Body of pancreas (tissue), 4 donors: Measurements from ENCODE around the gene C6orf47. TPM values are rescaled to one million over a fixed set of nuclear protein-coding genes. Genes with fewer than 3 reads are reported as not detected.

Source experiments
- ATAC-seq: fragments of 150-250 bp; one replicate; pipeline ENCODE4 v1.9.1; 2016
- DNase-seq, 4 donors: peaks; one replicate each; pipeline ENCODE4 v3.0.0-alpha.2; 2019
- H3K27ac ChIP-seq, 4 donors: fragments of 200-600 bp; sonication (generic); 1 replicate in 3 of 4; 2 replicates in 1 of 4; pipeline versions ENCODE4 v1.5.1 to v1.6.1; 2016 to 2019; ENCODE audit warnings: mild to moderate bottlenecking in 1 of 4, mixed read lengths in 1 of 4, moderate library complexity in 1 of 4
- H3K27me3 ChIP-seq, 2 donors: fragments of 200-600 bp; sonication (generic); one replicate each; pipeline ENCODE4 v1.6.0; 2016; ENCODE audit warnings: mild to moderate bottlenecking in 1 of 2
- H3K36me3 ChIP-seq, 2 donors: fragments of 200-600 bp; sonication (generic); replicated peaks in 1 of 2; 2 replicates each; pipeline ENCODE4 v1.5.1; 2016; ENCODE audit warnings: low read depth in 2 of 2; ENCODE audit not compliant: insufficient read depth in 1 of 2
- H3K4me1 ChIP-seq: fragments of 200-600 bp; sonication (generic); one replicate; pipeline ENCODE4 v1.6.0; 2016
- H3K4me3 ChIP-seq, 2 donors: fragments of 200-600 bp; sonication (generic); 1 replicate in 1 of 2; 2 replicates in 1 of 2; pipeline ENCODE4 v1.5.1; 2016 to 2019
- H3K9me3 ChIP-seq, 3 donors: fragments of 200-600 bp; sonication (generic); 1 replicate in 2 of 3; 2 replicates in 1 of 3; pipeline ENCODE4 v1.5.1; 2016
- CTCF ChIP-seq, 7 experiments: fragments of 450-650 bp in 4 of 7; fragments of 200-600 bp in 3 of 7; sonication (generic) in 3 of 7; IDR thresholded peaks; one replicate each; pipeline ENCODE4 v1.5.1; 2016 to 2019; ENCODE audit warnings: antibody characterized with exemption in 7 of 7
- POLR2A ChIP-seq, 3 donors: fragments of 450-650 bp; IDR thresholded peaks; one replicate each; pipeline ENCODE4 v1.6.1; 2016; ENCODE audit warnings: antibody characterized with exemption in 3 of 3, mild to moderate bottlenecking in 2 of 3
- WGBS, 2 donors: methylation state at CpG; one replicate each; pipeline ENCODE4 v1.1.5; 2017; 5-methylcytosine and 5-hydroxymethylcytosine counted together
- intact Hi-C: fragments of 100-400 bp; cut with DNase I; formaldehyde crosslinking; loops from one replicate; pipeline ENCODE4 v1.15.1; 2023
- total RNA-seq, 2 donors: library from RNA; depleted of rRNA; stranded (reverse); fragments of >200 nt; gene quantifications; one replicate each; pipeline ENCODE4 v1.1.0, GENCODE V29; 2016

Gene C6orf47
- total RNA-seq, 2 donors from 2014 or later: 15.8 to 22.1 TPM

- ATAC-seq: no peak
- Histone ChIP-seq H3K4me3 (no peak overlapping the region), H3K27ac (peak overlapping the region in 3 of 4 donors; percentile 97 to 99 (median 98)), H3K4me1 (peaks cover 23% of the 10 kb centered on the region), H3K9me3 (no peaks in the 10 kb centered on the region), H3K36me3 (peaks cover 17 to 34% of the 10 kb centered on the region in 2 donors), H3K27me3 (no peaks in the 10 kb centered on the region)
- TF ChIP-seq CTCF (IDR thresholded peaks at IDR 0.05) (no peak), POLR2A (IDR thresholded peaks at IDR 0.05) (no peak)
- WGBS, 2 donors: 14 to 18% methylated on average over 4 of the region's 4 CpGs
- no peak for DNase-seq
- intact Hi-C loops: no loop called here
These were observed 38.6 kb downstream of the C6orf47 start for GRCh38 chr6:31621991-31622390.

DNA sequence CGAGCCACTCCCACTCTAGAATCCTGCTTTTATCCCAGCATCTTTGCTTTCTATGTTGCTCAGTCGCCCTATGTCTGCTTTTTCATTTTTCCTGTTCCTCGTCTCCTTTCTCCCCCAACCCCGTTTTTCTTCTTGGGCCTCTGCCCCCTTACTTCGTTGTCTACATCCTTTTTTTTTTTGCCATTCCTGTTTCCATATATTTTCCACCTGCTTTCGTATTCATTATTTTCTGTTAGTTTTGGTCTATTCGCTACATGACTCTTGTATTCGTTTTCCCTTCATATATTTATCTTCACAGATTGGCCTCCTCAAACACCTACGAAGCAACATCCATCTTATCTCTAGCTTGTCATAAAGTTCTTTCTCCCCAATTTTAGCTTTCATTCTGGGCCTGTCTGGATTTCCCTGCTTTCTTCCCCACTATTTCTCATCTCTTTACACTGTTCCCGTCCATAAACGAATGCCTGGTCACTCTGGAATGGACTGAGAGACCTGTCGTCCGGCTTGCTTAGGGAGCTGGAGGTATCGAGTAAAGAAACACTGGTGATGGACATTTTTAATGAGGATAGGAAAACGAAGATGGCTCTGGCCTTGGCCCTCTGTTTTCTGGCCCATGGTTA, 39.1 kb downstream of the C6orf47 start:
- Histone ChIP-seq H3K36me3 (peaks cover 15 to 31% of the 10 kb centered on the region in 2 donors), H3K4me3 (peak overlapping the region; percentile 52 to 93), H3K27me3 (no peaks in the 10 kb centered on the region), H3K4me1 (peaks cover 23% of the 10 kb centered on the region), H3K27ac (peak overlapping the region in 3 of 4 donors; percentile 97 to 99 (median 98)), H3K9me3 (no peaks in the 10 kb centered on the region)
- TF ChIP-seq POLR2A (IDR thresholded peaks at IDR 0.05) (no peak), CTCF (IDR thresholded peaks at IDR 0.05) (no peak)
- intact Hi-C loops: no loop called here
- no peak for DNase-seq
- no peak for ATAC-seq
- 4% methylated on average over 15 of the region's 15 CpGs for WGBS, 2 donors

- Histone ChIP-seq H3K27ac (peak within 1 kb of the TSS; percentile 92 to 99 (median 98)), H3K27me3 (no peaks in the 10 kb centered on the region), H3K9me3 (no peaks in the 10 kb centered on the region), H3K4me1 (peaks cover 23% of the 10 kb centered on the region), H3K4me3 (peak within 1 kb of the TSS; percentile 52 to 93), H3K36me3 (peaks cover 8 to 24% of the 10 kb centered on the region in 2 donors)
- no peak for TF ChIP-seq CTCF (IDR thresholded peaks at IDR 0.05)
- peak in 1 of 3 donors; percentile 10 for TF ChIP-seq POLR2A (IDR thresholded peaks at IDR 0.05)
- intact Hi-C loops: no loop called here
- ATAC-seq (peak; percentile 28), DNase-seq (peak in 3 of 4 donors; percentile 77 to 97 (median 80))
- 0 to 1% methylated on average over 27 to 56 of the region's 67 CpGs for WGBS, 2 donors
These were observed 39.8 kb downstream of the C6orf47 start, which contains the start of gene PRRC2A for GRCh38 chr6:31620586-31621319. Gene PRRC2A (plus strand): TSS chr6:31620715. CDS start chr6:31622790, 2,075 bp downstream.

- whole genome bisulfite sequencing, 2 donors: 0% methylated on average over 49 to 50 of the region's 50 CpGs
- Histone ChIP-seq H3K27ac (peak overlapping the region; percentile 92 to 99 (median 98)), H3K4me1 (peaks cover 23% of the 10 kb centered on the region), H3K4me3 (peak overlapping the region in 1 of 2 donors; percentile 2), H3K9me3 (no peaks in the 10 kb centered on the region), H3K36me3 (peaks cover under 1 to 16% of the 10 kb centered on the region in 2 donors), H3K27me3 (no peaks in the 10 kb centered on the region)
- TF ChIP-seq CTCF (IDR thresholded peaks at IDR 0.05): peak in 3 of 7 experiments; percentile 5 to 19 (median 14)
- peak; percentile 84 to 97 (median 97) for TF ChIP-seq POLR2A (IDR thresholded peaks at IDR 0.05)
- ATAC-seq: peak; percentile 93
- intact Hi-C loops: no loop called here
- DNase-seq: peak; percentile 97 to 99 (median 98)
These were observed 40.6 kb downstream of the C6orf47 start for GRCh38 chr6:31619805-31620585.
